Activated CD8-positive, alpha-beta memory T cell treated with anti-CD3 and anti-CD28 coated beads for 1 hour (primary cell): ENCODE data around the gene POGK.
"Not testable (repeated sequence)": the region's sequence is repeated elsewhere in the genome, so short reads cannot be mapped to it uniquely, and the experiment has no call there.

Experiments used
- DNase-seq, 2 donors: peaks; one replicate each; pipeline ENCODE4 v3.0.0-alpha.2; 2020; ENCODE audit warnings: low read depth in 1 of 2; ENCODE audit errors: extremely low read depth in 1 of 2

The POGK gene

GRCh38 chr1:166855558-166855957 is 16.3 kb downstream of the POGK start:
- no peak for DNase-seq

GRCh38 chr1:166857995-166858394 is 18.7 kb downstream of the POGK start:
- no peak for DNase-seq

- DNase-seq, result no peak
Measured at GRCh38 chr1:166858726-166859419, 19.6 kb downstream of the POGK start.

GRCh38 chr1:166859597-166859996 is 20.3 kb downstream of the POGK start:
- no peak for DNase-seq

- no peak for DNase-seq
Measured at GRCh38 chr1:166865926-166866325, 26.7 kb downstream of the POGK start.

- no peak for DNase-seq
Measured at GRCh38 chr1:166868639-166869038, 29.4 kb downstream of the POGK start.

GRCh38 chr1:166869318-166870099 is 30.2 kb downstream of the POGK start:
- DNase-seq, result no peak

GRCh38 chr1:166870584-166870983 is 31.3 kb downstream of the POGK start:
- DNase-seq, result no peak

- no peak for DNase-seq
Measured at GRCh38 chr1:166874464-166874863, 35.2 kb downstream of the POGK start.

GRCh38 chr1:166875302-166875733 is 36.0 kb downstream of the POGK start:
- no peak for DNase-seq

- DNase-seq, result peak; percentile 96 to 97
Measured at GRCh38 chr1:166875734-166876539, 36.7 kb downstream of the POGK start, which contains the start of gene TADA1. Gene TADA1 (minus strand): TSS chr1:166876264. CDS start chr1:166876233, 31 bp downstream.

GRCh38 chr1:166876540-166876838 is 37.2 kb downstream of the POGK start:
- DNase-seq, result no peak

- not testable (repeated sequence) for DNase-seq
Measured at GRCh38 chr1:166878173-166878917, 39.1 kb downstream of the POGK start.

GRCh38 chr1:166882893-166883292 is 43.6 kb downstream of the POGK start:
- no peak for DNase-seq

GRCh38 chr1:166884040-166884642 is 44.9 kb downstream of the POGK start:
- DNase-seq, result no peak

GRCh38 chr1:166884971-166885370 is 45.7 kb downstream of the POGK start:
- DNase-seq, result no peak

- DNase-seq, result no peak
Measured at GRCh38 chr1:166888373-166889111, 49.3 kb downstream of the POGK start.

GRCh38 chr1:166889776-166890175 is 50.5 kb downstream of the POGK start:
- DNase-seq, result no peak

- DNase-seq, result no peak
Measured at GRCh38 chr1:166895766-166896165, 56.5 kb downstream of the POGK start.

- DNase-seq, result no peak
Measured at GRCh38 chr1:166899769-166900168, 60.5 kb downstream of the POGK start.
